ENCODE data around the gene STK32B.

The STK32B gene

DNA sequence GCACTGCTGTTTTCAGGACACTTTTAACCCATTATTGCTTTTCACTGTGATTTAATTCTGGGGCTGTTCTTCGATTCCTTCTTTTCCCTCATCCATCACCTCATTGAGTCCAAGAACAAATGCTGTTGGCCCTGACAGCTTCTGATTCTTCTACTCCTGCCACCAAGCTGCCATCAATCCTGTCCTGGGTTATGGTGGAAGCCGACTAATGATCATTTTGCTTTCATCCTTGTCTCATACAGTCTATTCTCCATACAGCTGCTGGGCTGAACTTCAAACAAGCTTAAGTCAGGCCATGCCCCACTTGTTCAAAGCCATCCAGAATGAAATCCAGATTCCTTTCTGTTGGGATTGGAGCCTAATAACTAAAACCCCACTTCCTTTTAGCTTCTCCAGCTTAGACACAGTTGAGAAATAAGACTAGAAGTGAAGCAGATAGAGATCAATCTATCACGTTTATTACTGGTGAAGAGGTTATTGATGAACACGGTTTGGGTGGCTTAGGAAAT, 161.9 kb downstream of the STK32B start:
- CTCF ChIA-PET, result no interaction called here

More for the DNA sequence above, 161.9 kb downstream of the STK32B start:
- H3K4me1 ChIP-seq (ENCODE audit: control insufficient read depth, insufficient read depth, low read length), result no peaks in the 10 kb centered on the region
- POLR2A ChIA-PET, result no interaction called here
- no peak overlapping the region for H3K4me3 ChIP-seq (ENCODE audit: low read depth, low read length)
- H3K36me3 ChIP-seq (ENCODE audit: control insufficient read depth in 2 of 2, insufficient read depth in 1 of 2, low read length in 2 of 2), result no peaks in the 10 kb centered on the region
- TF ChIP-seq ZNF530 (tag by site-specific recombination; IDR thresholded peaks at IDR 0.05; ENCODE audit: low read depth) (no peak), YY2 (tag by site-specific recombination; IDR thresholded peaks at IDR 0.05) (no peak), PBX3 (CRISPR knock-in tag; IDR thresholded peaks at IDR 0.05) (no peak), ZNF785 (tag by site-specific recombination; IDR thresholded peaks at IDR 0.05) (no peak), ZNF148 (tag by site-specific recombination; IDR thresholded peaks at IDR 0.05; ENCODE audit: borderline replicate concordance) (no peak), ZNF248 (tag by site-specific recombination; IDR thresholded peaks at IDR 0.05) (no peak), ZNF837 (tag by site-specific recombination; IDR thresholded peaks at IDR 0.05) (no peak), HOXA7 (CRISPR knock-in tag; IDR thresholded peaks at IDR 0.05; ENCODE audit: borderline replicate concordance) (no peak), SP2 (tag by site-specific recombination; IDR thresholded peaks at IDR 0.05) (no peak), ZNF132 (tag by site-specific recombination; IDR thresholded peaks at IDR 0.05; ENCODE audit: borderline replicate concordance) (no peak), SP7 (tag by site-specific recombination; IDR thresholded peaks at IDR 0.05) (no peak), ZFP37 (tag by site-specific recombination; IDR thresholded peaks at IDR 0.05) (no peak), PRDM4 (tag by site-specific recombination; IDR thresholded peaks at IDR 0.05) (no peak), ZNF10 (tag by site-specific recombination; IDR thresholded peaks at IDR 0.05) (no peak), ZNF394 (tag by site-specific recombination; IDR thresholded peaks at IDR 0.05; ENCODE audit: borderline replicate concordance) (no peak), TCF7L2 (IDR thresholded peaks at IDR 0.05; ENCODE audit: borderline replicate concordance, low read depth, low read length) (no peak)
- TF ChIP-seq, protein P1, sequence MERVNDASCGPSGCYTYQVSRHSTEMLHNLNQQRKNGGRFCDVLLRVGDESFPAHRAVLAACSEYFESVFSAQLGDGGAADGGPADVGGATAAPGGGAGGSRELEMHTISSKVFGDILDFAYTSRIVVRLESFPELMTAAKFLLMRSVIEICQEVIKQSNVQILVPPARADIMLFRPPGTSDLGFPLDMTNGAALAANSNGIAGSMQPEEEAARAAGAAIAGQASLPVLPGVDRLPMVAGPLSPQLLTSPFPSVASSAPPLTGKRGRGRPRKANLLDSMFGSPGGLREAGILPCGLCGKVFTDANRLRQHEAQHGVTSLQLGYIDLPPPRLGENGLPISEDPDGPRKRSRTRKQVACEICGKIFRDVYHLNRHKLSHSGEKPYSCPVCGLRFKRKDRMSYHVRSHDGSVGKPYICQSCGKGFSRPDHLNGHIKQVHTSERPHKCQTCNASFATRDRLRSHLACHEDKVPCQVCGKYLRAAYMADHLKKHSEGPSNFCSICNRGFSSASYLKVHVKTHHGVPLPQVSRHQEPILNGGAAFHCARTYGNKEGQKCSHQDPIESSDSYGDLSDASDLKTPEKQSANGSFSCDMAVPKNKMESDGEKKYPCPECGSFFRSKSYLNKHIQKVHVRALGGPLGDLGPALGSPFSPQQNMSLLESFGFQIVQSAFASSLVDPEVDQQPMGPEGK (tag by site-specific recombination; IDR thresholded peaks at IDR 0.05), result no peak
- TF ChIP-seq, protein P2, sequence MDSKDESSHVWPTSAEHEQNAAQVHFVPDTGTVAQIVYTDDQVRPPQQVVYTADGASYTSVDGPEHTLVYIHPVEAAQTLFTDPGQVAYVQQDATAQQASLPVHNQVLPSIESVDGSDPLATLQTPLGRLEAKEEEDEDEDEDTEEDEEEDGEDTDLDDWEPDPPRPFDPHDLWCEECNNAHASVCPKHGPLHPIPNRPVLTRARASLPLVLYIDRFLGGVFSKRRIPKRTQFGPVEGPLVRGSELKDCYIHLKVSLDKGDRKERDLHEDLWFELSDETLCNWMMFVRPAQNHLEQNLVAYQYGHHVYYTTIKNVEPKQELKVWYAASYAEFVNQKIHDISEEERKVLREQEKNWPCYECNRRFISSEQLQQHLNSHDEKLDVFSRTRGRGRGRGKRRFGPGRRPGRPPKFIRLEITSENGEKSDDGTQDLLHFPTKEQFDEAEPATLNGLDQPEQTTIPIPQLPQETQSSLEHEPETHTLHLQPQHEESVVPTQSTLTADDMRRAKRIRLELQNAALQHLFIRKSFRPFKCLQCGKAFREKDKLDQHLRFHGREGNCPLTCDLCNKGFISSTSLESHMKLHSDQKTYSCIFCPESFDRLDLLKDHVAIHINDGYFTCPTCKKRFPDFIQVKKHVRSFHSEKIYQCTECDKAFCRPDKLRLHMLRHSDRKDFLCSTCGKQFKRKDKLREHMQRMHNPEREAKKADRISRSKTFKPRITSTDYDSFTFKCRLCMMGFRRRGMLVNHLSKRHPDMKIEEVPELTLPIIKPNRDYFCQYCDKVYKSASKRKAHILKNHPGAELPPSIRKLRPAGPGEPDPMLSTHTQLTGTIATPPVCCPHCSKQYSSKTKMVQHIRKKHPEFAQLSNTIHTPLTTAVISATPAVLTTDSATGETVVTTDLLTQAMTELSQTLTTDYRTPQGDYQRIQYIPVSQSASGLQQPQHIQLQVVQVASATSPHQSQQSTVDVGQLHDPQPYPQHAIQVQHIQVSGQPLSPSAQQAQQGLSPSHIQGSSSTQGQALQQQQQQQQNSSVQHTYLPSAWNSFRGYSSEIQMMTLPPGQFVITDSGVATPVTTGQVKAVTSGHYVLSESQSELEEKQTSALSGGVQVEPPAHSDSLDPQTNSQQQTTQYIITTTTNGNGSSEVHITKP (tag by site-specific recombination; IDR thresholded peaks at IDR 0.05), result no peak
- TF ChIP-seq, protein P3, sequence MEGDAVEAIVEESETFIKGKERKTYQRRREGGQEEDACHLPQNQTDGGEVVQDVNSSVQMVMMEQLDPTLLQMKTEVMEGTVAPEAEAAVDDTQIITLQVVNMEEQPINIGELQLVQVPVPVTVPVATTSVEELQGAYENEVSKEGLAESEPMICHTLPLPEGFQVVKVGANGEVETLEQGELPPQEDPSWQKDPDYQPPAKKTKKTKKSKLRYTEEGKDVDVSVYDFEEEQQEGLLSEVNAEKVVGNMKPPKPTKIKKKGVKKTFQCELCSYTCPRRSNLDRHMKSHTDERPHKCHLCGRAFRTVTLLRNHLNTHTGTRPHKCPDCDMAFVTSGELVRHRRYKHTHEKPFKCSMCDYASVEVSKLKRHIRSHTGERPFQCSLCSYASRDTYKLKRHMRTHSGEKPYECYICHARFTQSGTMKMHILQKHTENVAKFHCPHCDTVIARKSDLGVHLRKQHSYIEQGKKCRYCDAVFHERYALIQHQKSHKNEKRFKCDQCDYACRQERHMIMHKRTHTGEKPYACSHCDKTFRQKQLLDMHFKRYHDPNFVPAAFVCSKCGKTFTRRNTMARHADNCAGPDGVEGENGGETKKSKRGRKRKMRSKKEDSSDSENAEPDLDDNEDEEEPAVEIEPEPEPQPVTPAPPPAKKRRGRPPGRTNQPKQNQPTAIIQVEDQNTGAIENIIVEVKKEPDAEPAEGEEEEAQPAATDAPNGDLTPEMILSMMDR (tag by site-specific recombination; IDR thresholded peaks at IDR 0.05), result no peak
- TF ChIP-seq, protein P4, sequence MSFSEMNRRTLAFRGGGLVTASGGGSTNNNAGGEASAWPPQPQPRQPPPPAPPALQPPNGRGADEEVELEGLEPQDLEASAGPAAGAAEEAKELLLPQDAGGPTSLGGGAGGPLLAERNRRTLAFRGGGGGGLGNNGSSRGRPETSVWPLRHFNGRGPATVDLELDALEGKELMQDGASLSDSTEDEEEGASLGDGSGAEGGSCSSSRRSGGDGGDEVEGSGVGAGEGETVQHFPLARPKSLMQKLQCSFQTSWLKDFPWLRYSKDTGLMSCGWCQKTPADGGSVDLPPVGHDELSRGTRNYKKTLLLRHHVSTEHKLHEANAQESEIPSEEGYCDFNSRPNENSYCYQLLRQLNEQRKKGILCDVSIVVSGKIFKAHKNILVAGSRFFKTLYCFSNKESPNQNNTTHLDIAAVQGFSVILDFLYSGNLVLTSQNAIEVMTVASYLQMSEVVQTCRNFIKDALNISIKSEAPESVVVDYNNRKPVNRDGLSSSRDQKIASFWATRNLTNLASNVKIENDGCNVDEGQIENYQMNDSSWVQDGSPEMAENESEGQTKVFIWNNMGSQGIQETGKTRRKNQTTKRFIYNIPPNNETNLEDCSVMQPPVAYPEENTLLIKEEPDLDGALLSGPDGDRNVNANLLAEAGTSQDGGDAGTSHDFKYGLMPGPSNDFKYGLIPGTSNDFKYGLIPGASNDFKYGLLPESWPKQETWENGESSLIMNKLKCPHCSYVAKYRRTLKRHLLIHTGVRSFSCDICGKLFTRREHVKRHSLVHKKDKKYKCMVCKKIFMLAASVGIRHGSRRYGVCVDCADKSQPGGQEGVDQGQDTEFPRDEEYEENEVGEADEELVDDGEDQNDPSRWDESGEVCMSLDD (tag by site-specific recombination; IDR thresholded peaks at IDR 0.05), result no peak
- no peaks in the 10 kb centered on the region for H3K9me3 ChIP-seq (ENCODE audit: control insufficient read depth, insufficient read depth, low read depth, low read length)
- H3K27ac ChIP-seq (ENCODE audit: extremely low read depth, low read depth, low read length), result no peak overlapping the region

Measured in HEK293 (cell line).